Prostate gland (tissue), 2 donors: Measurements from ENCODE around the gene TGFBRAP1. TPM values are rescaled to one million over a fixed set of nuclear protein-coding genes. Genes with fewer than 3 reads are reported as not detected.

Source experiments
- DNase-seq: peaks from one replicate; pipeline ENCODE4 v3.0.0-alpha.2; 2019; ENCODE audit warnings: low spot score
- H3K27ac ChIP-seq, 2 donors: fragments of 200-600 bp; sonication (generic); 2 replicates each; pipeline ENCODE4 v1.5.1; 2017 to 2019
- H3K27me3 ChIP-seq: fragments of 200-600 bp; sonication (generic); replicated peaks from 2 replicates; pipeline ENCODE4 v1.5.1; 2019; ENCODE audit not compliant: insufficient read depth
- H3K36me3 ChIP-seq, 2 donors: fragments of 200-600 bp; sonication (generic); 1 replicate in 1 of 2; 2 replicates in 1 of 2; pipeline versions ENCODE4 v1.5.1 to v1.8.1; 2017 to 2019
- H3K4me1 ChIP-seq: fragments of 200-600 bp; sonication (generic); replicated peaks from 2 replicates; pipeline ENCODE4 v1.5.1; 2019
- H3K4me3 ChIP-seq, 2 donors: fragments of 200-600 bp; sonication (generic); 2 replicates each; pipeline ENCODE4 v1.5.1; 2017 to 2019
- H3K9me3 ChIP-seq: fragments of 200-600 bp; sonication (generic); 2 replicates; pipeline ENCODE4 v1.5.1; 2017
- CTCF ChIP-seq, 4 experiments: fragments of 200-600 bp in 2 of 4; fragments of 450-650 bp in 2 of 4; sonication (generic) in 2 of 4; IDR thresholded peaks; 1 replicate in 3 of 4; 2 replicates in 1 of 4; pipeline ENCODE4 v1.5.1; 2016 to 2019; ENCODE audit warnings: antibody characterized with exemption in 4 of 4, mild to moderate bottlenecking in 2 of 4, moderate library complexity in 2 of 4
- POLR2A ChIP-seq: fragments of 450-650 bp; IDR thresholded peaks from one replicate; pipeline ENCODE4 v1.6.1; 2016; ENCODE audit warnings: antibody characterized with exemption, mild to moderate bottlenecking
- POLR2AphosphoS5 ChIP-seq: sonication (generic); formaldehyde crosslinking; IDR thresholded peaks from one replicate; pipeline ENCODE4 v1.6.1; 2017; ENCODE audit warnings: antibody characterized with exemption
- WGBS: methylation state at CpG from one replicate; pipeline ENCODE4 v1.1.5; 2018; 5-methylcytosine and 5-hydroxymethylcytosine counted together
- intact Hi-C: fragments of 100-400 bp; cut with DNase I; formaldehyde crosslinking; loops from one replicate; pipeline ENCODE4 v1.14.2; 2022
- total RNA-seq, 2 donors: library from RNA; depleted of rRNA; stranded (reverse); fragments of >200 nt; gene quantifications; one replicate each; pipeline ENCODE4 v1.1.0, GENCODE V29; 2016

The TGFBRAP1 gene
- total RNA-seq, 2 donors from 2014 or later: 29.9 to 30.0 TPM

- no peak for TF ChIP-seq CTCF (IDR thresholded peaks at IDR 0.05)
- no peak for TF ChIP-seq POLR2AphosphoS5
- TF ChIP-seq POLR2A: no peak
- Histone ChIP-seq H3K27me3 (no peaks in the 10 kb centered on the region), H3K9me3 (no peaks in the 10 kb centered on the region), H3K36me3 (no peaks in the 10 kb centered on the region), H3K4me3 (no peak overlapping the region), H3K4me1 (no peaks in the 10 kb centered on the region), H3K27ac (no peak overlapping the region)
- 63% methylated on average over 5 of the region's 5 CpGs for WGBS
- no peak for DNase-seq
- intact Hi-C loops: no loop called here
Observed at GRCh38 chr2:105364436-105365139, 35.1 kb upstream of the TGFBRAP1 start.

- H3K27me3 ChIP-seq: no peaks in the 10 kb centered on the region
- H3K4me3 ChIP-seq: no peak overlapping the region
- DNase-seq: no peak
- intact Hi-C loops: no loop called here
- TF ChIP-seq POLR2AphosphoS5: no peak
- no peak for TF ChIP-seq CTCF (IDR thresholded peaks at IDR 0.05)
- TF ChIP-seq POLR2A: no peak
- no peak overlapping the region for H3K27ac ChIP-seq
- no peaks in the 10 kb centered on the region for H3K4me1 ChIP-seq
- WGBS: 72% methylated on average over 15 of the region's 15 CpGs
- H3K36me3 ChIP-seq: no peaks in the 10 kb centered on the region
- H3K9me3 ChIP-seq: no peaks in the 10 kb centered on the region
Observed at GRCh38 chr2:105362862-105363591, 33.5 kb upstream of the TGFBRAP1 start.

GRCh38 chr2:105361102-105361889, 31.8 kb upstream of the TGFBRAP1 start:
- no peaks in the 10 kb centered on the region for H3K27me3 ChIP-seq
- H3K4me1 ChIP-seq: no peaks in the 10 kb centered on the region
- no peaks in the 10 kb centered on the region for H3K9me3 ChIP-seq
- H3K4me3 ChIP-seq: no peak overlapping the region
- no peaks in the 10 kb centered on the region for H3K36me3 ChIP-seq
- no peak overlapping the region for H3K27ac ChIP-seq
- DNase-seq: no peak
- 69% methylated on average over 11 of the region's 11 CpGs for WGBS
- intact Hi-C loops: no loop called here
- TF ChIP-seq POLR2AphosphoS5: no peak

- no peak for TF ChIP-seq POLR2AphosphoS5
- TF ChIP-seq CTCF (IDR thresholded peaks at IDR 0.05): no peak
- TF ChIP-seq POLR2A: no peak
- 50% methylated on average over 6 of the region's 6 CpGs for WGBS
- DNase-seq: no peak
- intact Hi-C loops: no loop called here
- Histone ChIP-seq H3K4me3 (no peak overlapping the region), H3K4me1 (no peaks in the 10 kb centered on the region), H3K27me3 (no peaks in the 10 kb centered on the region), H3K27ac (no peak overlapping the region), H3K36me3 (no peaks in the 10 kb centered on the region), H3K9me3 (no peaks in the 10 kb centered on the region)
Observed at GRCh38 chr2:105358593-105358992, 29.1 kb upstream of the TGFBRAP1 start.

GRCh38 chr2:105357122-105357521, 27.6 kb upstream of the TGFBRAP1 start:
- WGBS: 94% methylated on average over 1 of the region's 1 CpG
- no peak overlapping the region for H3K4me3 ChIP-seq
- DNase-seq: no peak
- TF ChIP-seq POLR2A (no peak), POLR2AphosphoS5 (no peak), CTCF (IDR thresholded peaks at IDR 0.05) (no peak)
- no peaks in the 10 kb centered on the region for H3K4me1 ChIP-seq
- no peaks in the 10 kb centered on the region for H3K36me3 ChIP-seq
- no peaks in the 10 kb centered on the region for H3K27me3 ChIP-seq
- intact Hi-C loops: no loop called here
- H3K9me3 ChIP-seq: no peaks in the 10 kb centered on the region
- H3K27ac ChIP-seq: no peak overlapping the region
